Effector memory CD4-positive, alpha-beta T cell (primary cell): ENCODE results near the gene AKR1C2.
"Not testable (repeated sequence)": the region's sequence is repeated elsewhere in the genome, so short reads cannot be mapped to it uniquely, and the experiment has no call there.

Source experiments
- DNase-seq, 3 donors: peaks; one replicate each; pipeline ENCODE4 v3.0.0-alpha.2; 2020
- H3K27ac ChIP-seq: 2 replicates; pipeline ENCODE4 v1.7.0; 2013; ENCODE audit warnings: mild to moderate bottlenecking, low read length, moderate library complexity; ENCODE audit not compliant: insufficient read depth, poor library complexity, severe bottlenecking
- H3K27me3 ChIP-seq: replicated peaks from 2 replicates; pipeline ENCODE4 v1.7.0; 2013; ENCODE audit warnings: mild to moderate bottlenecking, low read length; ENCODE audit not compliant: insufficient read depth, control insufficient read depth, poor library complexity, severe bottlenecking
- H3K36me3 ChIP-seq: 2 replicates; pipeline ENCODE4 v1.7.0; 2013; ENCODE audit warnings: mild to moderate bottlenecking, low read length, moderate library complexity; ENCODE audit not compliant: control insufficient read depth, insufficient read depth
- H3K4me1 ChIP-seq: 2 replicates; pipeline ENCODE4 v1.7.0; 2013; ENCODE audit warnings: low read length, mild to moderate bottlenecking; ENCODE audit not compliant: control insufficient read depth, insufficient read depth, poor library complexity, severe bottlenecking
- H3K4me3 ChIP-seq: 2 replicates; pipeline ENCODE4 v1.7.0; 2013; ENCODE audit warnings: low read length, low read depth, mild to moderate bottlenecking; ENCODE audit not compliant: insufficient read depth, poor library complexity, severe bottlenecking
- H3K9me3 ChIP-seq: 2 replicates; pipeline ENCODE4 v1.7.0; 2013; ENCODE audit warnings: mild to moderate bottlenecking, low read length, moderate library complexity; ENCODE audit not compliant: control insufficient read depth

Gene AKR1C2

DNA sequence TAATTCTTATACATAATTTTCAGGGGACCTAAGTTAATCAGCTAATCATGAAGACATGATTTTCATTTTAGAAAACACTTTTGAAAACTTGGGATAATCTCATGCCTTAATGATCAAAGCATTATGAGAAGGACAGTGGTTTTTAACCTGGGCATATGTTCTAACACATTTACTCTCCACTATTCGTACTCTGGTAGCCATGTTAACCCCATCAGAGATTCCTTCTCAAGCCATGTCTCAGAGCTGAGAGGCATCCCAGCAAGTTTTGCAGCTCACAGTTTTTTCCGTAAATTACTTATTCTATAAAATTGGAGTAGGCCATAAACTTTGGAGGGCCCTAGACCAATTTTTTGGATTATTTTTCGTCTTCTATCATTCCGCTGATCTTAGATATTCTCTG, 24.8 kb downstream of the AKR1C2 start:
- H3K36me3 ChIP-seq = no peaks in the 10 kb centered on the region
- no peaks in the 10 kb centered on the region for H3K27me3 ChIP-seq
- no peaks in the 10 kb centered on the region for H3K4me1 ChIP-seq
- no peak for DNase-seq
- no peak overlapping the region for H3K4me3 ChIP-seq
- no peaks in the 10 kb centered on the region for H3K9me3 ChIP-seq
- no peak overlapping the region for H3K27ac ChIP-seq

DNA sequence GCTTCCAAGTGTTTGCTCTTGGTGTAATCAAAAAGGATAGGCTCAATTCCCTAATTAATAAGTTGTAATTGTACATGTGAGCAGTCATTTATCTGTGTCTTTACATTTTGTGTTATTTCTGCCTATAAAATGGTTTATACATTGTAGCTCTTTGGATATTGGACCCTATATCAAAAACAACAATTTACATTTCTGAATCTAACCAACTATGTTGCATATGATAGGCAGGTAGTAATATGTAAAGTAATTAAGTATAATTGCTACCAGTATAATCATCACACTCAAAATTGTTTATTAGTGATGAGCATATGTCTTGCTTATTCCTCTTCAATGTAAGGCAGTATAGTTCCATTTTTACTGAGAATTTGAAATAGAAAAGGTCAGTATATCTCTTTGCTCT, 26.6 kb downstream of the AKR1C2 start:
- no peaks in the 10 kb centered on the region for H3K4me1 ChIP-seq
- no peak overlapping the region for H3K27ac ChIP-seq
- H3K4me3 ChIP-seq = no peak overlapping the region
- no peaks in the 10 kb centered on the region for H3K9me3 ChIP-seq
- DNase-seq = no peak
- H3K27me3 ChIP-seq = no peaks in the 10 kb centered on the region
- no peaks in the 10 kb centered on the region for H3K36me3 ChIP-seq

DNA sequence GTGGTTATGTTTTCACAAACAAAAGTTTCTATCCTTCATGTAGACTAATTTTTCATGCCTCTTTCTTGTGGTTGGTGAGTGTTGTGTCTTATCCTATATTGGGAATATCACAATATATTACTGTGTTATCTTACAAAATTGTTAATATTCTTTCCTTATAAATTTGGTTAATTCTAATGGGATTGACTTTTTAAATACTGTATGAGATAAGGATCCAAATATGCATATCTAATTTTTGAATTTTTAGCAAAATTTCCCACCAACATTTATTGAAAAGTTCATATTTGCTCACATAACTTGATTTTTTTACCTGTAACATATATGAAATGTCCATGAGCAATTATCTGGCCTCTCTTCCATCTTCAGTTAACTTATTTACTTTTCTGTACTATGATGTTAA, 29.3 kb downstream of the AKR1C2 start:
- H3K36me3 ChIP-seq, DNase-seq, H3K9me3 ChIP-seq, H3K4me3 ChIP-seq, H3K27ac ChIP-seq, H3K27me3 ChIP-seq, H3K4me1 ChIP-seq: not testable (repeated sequence)

DNA sequence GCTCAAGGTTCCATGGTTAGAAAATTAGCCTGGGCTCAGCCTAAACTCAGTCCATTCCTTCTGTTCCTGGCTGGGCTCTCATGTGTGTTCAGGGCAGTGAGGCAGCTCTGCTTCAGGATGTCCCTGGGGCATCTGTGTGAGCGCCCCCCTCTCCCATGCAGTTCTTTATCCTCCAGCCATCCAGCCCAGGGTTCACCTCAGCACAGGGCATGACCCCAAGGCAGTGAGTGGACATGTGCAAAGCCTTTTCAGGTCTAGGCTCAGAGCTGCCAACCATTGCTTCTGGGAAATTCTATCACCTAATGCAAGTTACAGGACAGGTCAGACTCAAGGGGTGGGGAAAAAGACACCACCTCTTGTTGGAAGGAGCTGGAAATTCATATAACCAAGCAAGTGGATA, 30.4 kb downstream of the AKR1C2 start:
- DNase-seq, H3K9me3 ChIP-seq, H3K27ac ChIP-seq, H3K4me3 ChIP-seq, H3K4me1 ChIP-seq, H3K36me3 ChIP-seq, H3K27me3 ChIP-seq: not testable (repeated sequence)

DNA sequence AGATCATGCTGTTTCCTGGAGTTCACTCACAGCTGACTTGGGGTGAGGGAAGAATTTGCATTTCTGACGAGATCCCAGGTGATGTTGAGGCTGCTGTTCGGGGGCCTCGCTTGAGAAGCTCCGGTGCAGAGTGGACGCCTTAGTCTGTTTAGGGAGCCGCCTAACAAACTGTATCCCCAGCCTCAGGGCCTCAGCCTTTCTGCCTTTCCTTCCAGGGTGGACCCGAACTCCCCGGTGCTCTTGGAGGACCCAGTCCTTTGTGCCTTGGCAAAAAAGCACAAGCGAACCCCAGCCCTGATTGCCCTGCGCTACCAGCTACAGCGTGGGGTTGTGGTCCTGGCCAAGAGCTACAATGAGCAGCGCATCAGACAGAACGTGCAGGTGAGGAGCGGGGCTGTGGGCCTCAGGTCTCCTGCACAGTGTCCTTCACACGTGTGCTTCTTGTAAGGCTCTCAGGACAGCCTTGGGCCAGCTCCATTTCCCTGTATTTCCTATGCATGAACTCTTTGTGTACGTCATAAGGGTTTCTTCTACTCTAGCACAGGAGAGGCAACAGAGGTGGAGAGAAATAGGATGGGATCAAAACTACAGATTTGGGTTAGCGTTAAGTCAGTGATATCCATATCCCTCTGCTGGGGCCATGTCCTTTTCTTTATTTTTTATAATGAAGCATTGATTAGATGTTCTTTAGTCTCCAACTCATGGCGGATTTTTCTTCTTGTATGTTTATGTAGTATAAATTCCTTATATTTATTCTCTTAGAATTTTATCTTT, 31.1 kb downstream of the AKR1C2 start:
- H3K36me3 ChIP-seq, H3K4me3 ChIP-seq, DNase-seq, H3K9me3 ChIP-seq, H3K4me1 ChIP-seq, H3K27me3 ChIP-seq, H3K27ac ChIP-seq: not testable (repeated sequence)

DNA sequence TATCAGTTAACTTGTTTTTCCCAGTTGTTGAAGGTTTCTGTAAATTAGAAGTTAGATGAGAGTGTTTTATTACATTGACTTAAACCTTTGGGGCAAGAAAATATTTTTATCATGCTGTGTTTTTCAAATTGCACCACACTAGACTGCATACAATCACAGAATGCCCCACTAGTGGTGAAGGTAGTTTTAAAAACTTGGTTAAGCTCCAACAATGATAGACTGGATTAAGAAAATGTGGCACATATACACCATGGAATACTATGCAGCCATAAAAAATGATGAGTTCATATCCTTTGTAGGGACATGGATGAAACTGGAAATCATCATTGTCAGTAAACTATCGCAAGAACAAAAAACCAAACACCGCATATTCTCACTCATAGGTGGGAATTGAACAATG, 33.3 kb downstream of the AKR1C2 start:
- not testable (repeated sequence) for H3K9me3 ChIP-seq, H3K4me3 ChIP-seq, H3K27ac ChIP-seq, DNase-seq, H3K4me1 ChIP-seq, H3K36me3 ChIP-seq, H3K27me3 ChIP-seq

DNA sequence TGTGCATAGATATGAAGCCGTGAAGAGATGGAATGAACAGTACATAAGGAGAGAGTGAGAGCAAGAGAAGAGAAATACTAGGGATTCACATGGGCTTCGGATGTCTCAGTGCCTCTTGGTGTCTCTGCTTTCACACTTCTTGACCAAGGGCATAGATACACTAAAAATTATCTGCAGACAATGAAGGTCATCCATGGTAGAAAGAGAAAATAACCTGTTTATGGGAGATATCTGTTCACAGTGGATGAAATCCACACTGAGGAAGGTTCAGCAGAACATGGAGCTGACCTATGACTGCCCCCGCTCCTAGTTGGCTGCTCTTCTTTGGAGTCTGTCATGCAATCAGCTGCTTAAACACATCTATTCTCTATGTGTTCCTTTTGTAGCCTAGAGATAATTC, 34.4 kb downstream of the AKR1C2 start:
- H3K4me3 ChIP-seq, H3K9me3 ChIP-seq, DNase-seq, H3K36me3 ChIP-seq, H3K27ac ChIP-seq, H3K27me3 ChIP-seq, H3K4me1 ChIP-seq: not testable (repeated sequence)

DNA sequence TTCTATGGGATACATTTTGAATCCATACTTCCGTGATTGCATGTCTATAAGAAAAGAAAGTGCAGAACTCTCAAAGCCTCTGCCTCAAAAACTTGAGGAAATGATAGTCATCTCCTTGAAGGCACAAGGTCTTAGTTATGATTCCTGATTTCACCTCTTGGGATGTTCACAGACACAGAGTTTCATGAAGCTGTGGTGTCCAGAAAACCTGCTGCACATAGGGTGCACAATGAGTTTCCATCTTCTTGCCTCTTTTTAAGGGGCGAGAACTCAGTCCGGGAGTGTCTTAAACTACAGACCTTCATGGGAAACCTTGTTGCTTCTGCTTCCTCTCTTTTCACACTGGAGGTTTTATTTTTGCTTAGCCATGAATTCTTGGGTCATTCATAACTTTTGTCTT, 36.5 kb downstream of the AKR1C2 start:
- H3K36me3 ChIP-seq, H3K4me3 ChIP-seq, H3K27ac ChIP-seq, H3K27me3 ChIP-seq, DNase-seq, H3K4me1 ChIP-seq, H3K9me3 ChIP-seq: not testable (repeated sequence)

DNA sequence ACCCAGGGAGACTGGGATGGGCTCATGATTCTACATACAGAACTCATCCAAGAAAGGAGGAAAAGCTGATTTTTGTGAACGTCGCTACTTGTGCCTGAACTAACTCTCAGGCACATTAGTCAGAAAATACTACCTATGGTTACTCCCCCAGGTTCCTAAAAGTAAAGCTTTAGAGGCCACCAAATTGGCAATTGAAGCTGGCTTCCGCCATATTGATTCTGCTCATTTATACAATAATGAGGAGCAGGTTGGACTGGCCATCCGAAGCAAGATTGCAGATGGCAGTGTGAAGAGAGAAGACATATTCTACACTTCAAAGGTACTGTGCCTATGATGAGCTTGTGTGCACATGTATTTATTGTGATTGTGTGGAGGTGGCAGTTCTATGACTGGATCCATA, 37.9 kb downstream of the AKR1C2 start:
- not testable (repeated sequence) for H3K9me3 ChIP-seq, H3K4me3 ChIP-seq, H3K27me3 ChIP-seq, H3K36me3 ChIP-seq, H3K4me1 ChIP-seq, H3K27ac ChIP-seq, DNase-seq

DNA sequence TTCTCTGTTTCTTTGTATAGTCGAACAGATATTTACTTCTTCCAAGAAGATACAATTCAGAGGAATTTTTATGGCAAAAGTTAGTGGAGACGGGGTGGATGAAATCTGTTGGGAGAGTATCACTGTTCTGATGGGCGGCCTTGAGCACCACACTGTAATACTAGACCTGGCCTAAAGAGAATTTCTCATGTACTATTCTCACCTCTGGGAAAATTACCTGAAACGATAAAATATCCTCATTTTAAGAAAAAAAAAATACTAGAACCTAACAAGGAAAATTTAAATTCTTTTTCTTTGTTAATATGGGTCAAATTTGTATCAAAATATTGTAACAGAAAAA, 39.9 kb downstream of the AKR1C2 start:
- H3K27ac ChIP-seq, H3K4me1 ChIP-seq, DNase-seq, H3K27me3 ChIP-seq, H3K4me3 ChIP-seq, H3K9me3 ChIP-seq, H3K36me3 ChIP-seq: not testable (repeated sequence)
